ENCODE measurements around the gene AQP3.

GRCh38 chr9:33431420-33431819 is 16.0 kb downstream of the AQP3 start:
- no peak for TF ChIP-seq CTCF (IDR thresholded peaks at IDR 0.05)
- no peak for TF ChIP-seq POLR2A (IDR thresholded peaks at IDR 0.05)
- no peak for TF ChIP-seq EP300 (IDR thresholded peaks at IDR 0.05)
